HepG2 (cell line): Measurements from ENCODE around the gene AFAP1. TPM values are rescaled to one million over a fixed set of nuclear protein-coding genes. Genes with fewer than 3 reads are reported as not detected.

Experiments
- ATAC-seq: fragments of 200-7000 bp; cut with Tn5 transposase; 3 replicates; pipeline ENCODE4 v1.9.1; 2020; ENCODE audit warnings: mild to moderate bottlenecking, moderate library complexity
- BruUV-seq: library from RNA; stranded (reverse); fragments of 400-500 nt; replicated peaks from 2 replicates; lab custom pipeline; 2021; lab: Mats Ljungman, UMichigan
- CTCF ChIA-PET: fragments of 300-600 bp; formaldehyde crosslinking; extraction: SDS; loops from one replicate; lab custom pipeline; 2021; ENCODE audit warnings: low total read pairs, inconsistent platforms, low intra/inter-chr PET ratio; lab: Yijun Ruan, JAX
- POLR2A ChIA-PET: fragments of 350-600 bp; sonication (Branson Sonifier 250); formaldehyde crosslinking; loops from one replicate; lab custom pipeline; 2020; ENCODE audit warnings: antibody characterized with exemption, inconsistent platforms; lab: Yijun Ruan, JAX
- DNase-seq: peaks from one replicate; pipeline ENCODE4 v3.0.0-alpha.2; 2015; ENCODE audit warnings: low spot score
- FAIRE-seq: peaks from 3 replicates; lab custom pipeline; 2011; peaks lifted over from hg19 to GRCh38; lab: Jason Lieb, UNC
- H2AFZ ChIP-seq: one replicate; pipeline ENCODE4 v1.6.1; 2011; ENCODE audit warnings: low read length, inconsistent platforms
- H3K27ac ChIP-seq: fragments of 300-600 bp; 3 replicates; pipeline ENCODE4 v1.8.0; 2011; ENCODE audit warnings: mixed run types, mild to moderate bottlenecking, mixed read lengths, low read length, inconsistent platforms; ENCODE audit not compliant: insufficient read depth; ENCODE audit errors: extremely low read length
- H3K27me3 ChIP-seq, 2 experiments: fragments of 200-600 bp in 1 of 2; 2 replicates in 1 of 2; 3 replicates in 1 of 2; pipeline versions ENCODE4 v1.6.0 to v1.8.0; 2011; ENCODE audit warnings: low read length in 2 of 2, mild to moderate bottlenecking in 2 of 2, moderate library complexity in 2 of 2, inconsistent platforms in 1 of 2; ENCODE audit not compliant: insufficient read depth in 2 of 2, control insufficient read depth in 1 of 2
- H3K36me3 ChIP-seq, 2 experiments: fragments of 200-600 bp in 1 of 2; replicated peaks in 1 of 2; 2 replicates in 1 of 2; 3 replicates in 1 of 2; pipeline versions ENCODE4 v1.5.1 to v1.8.0; 2011; ENCODE audit warnings: low read length in 2 of 2, inconsistent platforms in 1 of 2; ENCODE audit not compliant: insufficient read depth in 2 of 2, control insufficient read depth in 1 of 2
- H3K4me1 ChIP-seq: 2 replicates; pipeline ENCODE4 v1.5.1; 2012; ENCODE audit warnings: low read length, inconsistent platforms; ENCODE audit not compliant: insufficient read depth
- H3K4me2 ChIP-seq: 2 replicates; pipeline ENCODE4 v1.6.0; 2011; ENCODE audit warnings: low read depth, low read length, inconsistent platforms
- H3K4me3 ChIP-seq, 3 experiments: fragments of 200-600 bp in 1 of 3; sonication (generic), shearing (Covaris generic) in 1 of 3; replicated peaks in 1 of 3; 2 replicates each; pipeline ENCODE4 v1.5.1; 2011 to 2016; ENCODE audit warnings: low read length in 3 of 3, inconsistent platforms in 2 of 3, low read depth in 2 of 3, mild to moderate bottlenecking in 2 of 3, control low read depth in 1 of 3, mixed read lengths in 1 of 3; ENCODE audit not compliant: insufficient read depth in 1 of 3
- H3K79me2 ChIP-seq: one replicate; pipeline ENCODE4 v1.6.1; 2011; ENCODE audit warnings: low read length, inconsistent platforms; ENCODE audit not compliant: insufficient read depth
- H3K9ac ChIP-seq: 2 replicates; pipeline ENCODE4 v1.6.0; 2011; ENCODE audit warnings: mild to moderate bottlenecking, low read depth, low read length, inconsistent platforms; ENCODE audit not compliant: insufficient read depth
- H3K9me3 ChIP-seq: 2 replicates; pipeline ENCODE4 v1.5.1; 2012; ENCODE audit warnings: mild to moderate bottlenecking, low read length
- H4K20me1 ChIP-seq: 2 replicates; pipeline ENCODE4 v1.6.0; 2011; ENCODE audit warnings: inconsistent platforms, mild to moderate bottlenecking, low read length, moderate library complexity; ENCODE audit not compliant: insufficient read depth
- FOXA1 ChIP-seq, 2 experiments: fragments of 450-650 bp in 1 of 2; sonication (generic) in 1 of 2; formaldehyde crosslinking in 1 of 2; IDR thresholded peaks; 2 replicates each; pipeline versions ENCODE4 v1.4.0 to v1.6.1; 2016 to 2020; ENCODE audit warnings: missing genetic modification reagents in 1 of 2
- HCFC1 ChIP-seq: fragments of 150-350 bp; IDR thresholded peaks from 2 replicates; pipeline ENCODE4 v1.6.1; 2014; ENCODE audit warnings: low read depth, low read length
- NCOA1 ChIP-seq: sonication (generic); formaldehyde crosslinking; IDR thresholded peaks from 2 replicates; pipeline ENCODE4 v1.9.0; 2021; ENCODE audit warnings: missing genetic modification reagents
- RAD51 ChIP-seq: fragments of 450-650 bp; IDR thresholded peaks from 2 replicates; pipeline ENCODE4 v1.6.1; 2016; ENCODE audit warnings: borderline replicate concordance
- SMARCE1 ChIP-seq: fragments of 450-650 bp; IDR thresholded peaks from 2 replicates; pipeline ENCODE4 v1.6.1; 2017; ENCODE audit warnings: borderline replicate concordance
- TOE1 ChIP-seq: sonication (generic); formaldehyde crosslinking; IDR thresholded peaks from 2 replicates; pipeline ENCODE4 v1.4.0; 2020; ENCODE audit warnings: mild to moderate bottlenecking, missing genetic modification reagents
- ZBTB34 ChIP-seq: sonication (generic); formaldehyde crosslinking; IDR thresholded peaks from 2 replicates; pipeline ENCODE4 v1.8.0; 2022; ENCODE audit warnings: mild to moderate bottlenecking, missing genetic modification reagents
- ZFP91 ChIP-seq: sonication (generic); formaldehyde crosslinking; IDR thresholded peaks from 2 replicates; pipeline ENCODE4 v1.9.0; 2022; ENCODE audit warnings: missing genetic modification reagents, mild to moderate bottlenecking, borderline replicate concordance
- ZNF784 ChIP-seq: sonication (generic); formaldehyde crosslinking; IDR thresholded peaks from 2 replicates; pipeline ENCODE4 v1.5.1; 2020; ENCODE audit warnings: missing genetic modification reagents, mild to moderate bottlenecking, borderline replicate concordance
- WGBS: methylation state at CpG from one replicate; pipeline ENCODE4 v1.1.6; 2017; ENCODE audit warnings: low lambda C conversion rate; 5-methylcytosine and 5-hydroxymethylcytosine counted together
- in situ Hi-C: cut with HindIII; loops from 2 replicates; pipeline ENCODE4 v1.10.0; 2017; ENCODE audit warnings: low pct_unique_long_range_greater_than_20kb; ENCODE audit not compliant: extremely low pct_ligation_motif_present
- intact Hi-C: fragments of 100-400 bp; cut with micrococcal nuclease; formaldehyde crosslinking; loops from one replicate; pipeline ENCODE4 v1.10.0; 2022; ENCODE audit not compliant: unreplicated experiment
- polyA plus RNA-seq, 8 experiments: library from polyadenylated mRNA; depleted of rRNA in 3 of 8; stranded (reverse) in 7 of 8; unstranded in 1 of 8; fragments of >200 nt; fragmentation: Illumina TruSeq in 4 of 8; extraction: Trizol in 4 of 8; gene quantifications; 2 replicates each; pipeline versions ENCODE4 v1.2.1 to v1.2.3, GENCODE V29; 2011 to 2016; ENCODE audit warnings: low read depth in 4 of 8, missing spikeins in 1 of 8, mixed read lengths in 1 of 8; ENCODE audit not compliant: insufficient read depth in 1 of 8
- total RNA-seq, 5 experiments: library from RNA; depleted of rRNA; stranded (reverse); fragments of >200 nt; fragmentation: Illumina TruSeq; extraction: Trizol; gene quantifications; 2 replicates each; pipeline ENCODE4 v1.2.3, GENCODE V29; 2016; ENCODE audit warnings: low read depth in 1 of 5
- TF ChIP-seq, protein P1 (sequence below): sonication (generic); formaldehyde crosslinking; IDR thresholded peaks from 2 replicates; pipeline ENCODE4 v1.5.0; 2020; ENCODE audit warnings: mild to moderate bottlenecking, missing genetic modification reagents, borderline replicate concordance

Gene AFAP1
- total and polyA plus RNA-seq, 2 of the 13 experiments (the other 11 are each of a cell fraction or from before 2014, with no cell fraction given): 2.5 TPM

DNA sequence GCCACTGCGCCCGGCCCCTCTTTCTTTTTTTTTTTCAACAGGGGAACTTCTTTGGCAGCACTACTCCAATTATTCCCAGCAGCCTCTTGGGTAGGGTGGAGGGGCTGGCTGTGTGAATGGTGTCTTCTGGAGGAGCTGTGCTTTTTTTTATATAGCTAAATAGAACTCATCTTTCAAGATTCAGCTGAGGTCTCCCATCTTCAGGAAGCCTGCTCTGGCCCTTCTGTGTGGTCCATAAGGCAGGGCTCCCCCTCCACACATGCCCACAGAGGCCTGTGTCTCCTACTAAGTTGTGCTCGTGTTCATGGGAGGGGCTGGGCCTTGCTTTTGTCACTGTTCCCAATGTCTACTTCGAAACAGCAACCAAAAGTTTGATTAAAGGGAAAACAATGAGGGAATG is 116.8 kb downstream of the AFAP1 start (continued):
- TF ChIP-seq NCOA1: no peak
- no peak for TF ChIP-seq HCFC1
- no peak for TF ChIP-seq ZFP91 (CRISPR knock-in tag)
- TF ChIP-seq SMARCE1: no peak

DNA sequence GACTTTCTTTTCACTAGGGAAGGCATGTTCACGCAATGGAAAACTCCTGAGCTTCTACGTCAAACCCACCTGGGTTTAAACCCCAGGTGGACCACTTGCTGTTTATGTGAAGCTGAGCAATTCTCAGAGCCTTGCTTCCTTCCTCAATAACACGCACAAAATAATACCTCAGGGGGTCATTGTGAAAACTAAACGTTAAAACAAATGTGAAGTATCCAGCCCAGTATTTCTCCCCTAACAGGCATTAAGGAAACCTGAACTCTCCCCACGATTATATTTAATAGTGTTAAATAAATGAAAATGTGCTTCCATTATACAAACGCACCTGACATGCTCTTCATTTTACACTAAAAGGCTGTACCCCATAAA is 117.5 kb downstream of the AFAP1 start:
- ChIA-PET CTCF (no interaction called here), POLR2A (no interaction called here)
- Histone ChIP-seq H3K9me3 (no peaks in the 10 kb centered on the region), H3K36me3 (peaks cover 2 to 3% of the 10 kb centered on the region in 2 experiments; a peak in 3 of 5 replicates), H3K4me2 (no peak overlapping the region), H3K4me3 (no peak overlapping the region), H3K79me2 (no peaks in the 10 kb centered on the region), H2AFZ (no peak overlapping the region), H3K27ac (no peak overlapping the region), H3K9ac (no peak overlapping the region), H3K4me1 (peaks cover 35% of the 10 kb centered on the region), H3K27me3 (no peaks in the 10 kb centered on the region), H4K20me1 (no peaks in the 10 kb centered on the region)
- intact Hi-C loops: no loop called here
- no peak for DNase-seq
- ATAC-seq: no peak
- in situ Hi-C loops: no loop called here
- no peak for FAIRE-seq
- WGBS: 96% methylated on average over 6 of the region's 6 CpGs
- BruUV-seq: no TSS peak
- TF ChIP-seq, protein P1, sequence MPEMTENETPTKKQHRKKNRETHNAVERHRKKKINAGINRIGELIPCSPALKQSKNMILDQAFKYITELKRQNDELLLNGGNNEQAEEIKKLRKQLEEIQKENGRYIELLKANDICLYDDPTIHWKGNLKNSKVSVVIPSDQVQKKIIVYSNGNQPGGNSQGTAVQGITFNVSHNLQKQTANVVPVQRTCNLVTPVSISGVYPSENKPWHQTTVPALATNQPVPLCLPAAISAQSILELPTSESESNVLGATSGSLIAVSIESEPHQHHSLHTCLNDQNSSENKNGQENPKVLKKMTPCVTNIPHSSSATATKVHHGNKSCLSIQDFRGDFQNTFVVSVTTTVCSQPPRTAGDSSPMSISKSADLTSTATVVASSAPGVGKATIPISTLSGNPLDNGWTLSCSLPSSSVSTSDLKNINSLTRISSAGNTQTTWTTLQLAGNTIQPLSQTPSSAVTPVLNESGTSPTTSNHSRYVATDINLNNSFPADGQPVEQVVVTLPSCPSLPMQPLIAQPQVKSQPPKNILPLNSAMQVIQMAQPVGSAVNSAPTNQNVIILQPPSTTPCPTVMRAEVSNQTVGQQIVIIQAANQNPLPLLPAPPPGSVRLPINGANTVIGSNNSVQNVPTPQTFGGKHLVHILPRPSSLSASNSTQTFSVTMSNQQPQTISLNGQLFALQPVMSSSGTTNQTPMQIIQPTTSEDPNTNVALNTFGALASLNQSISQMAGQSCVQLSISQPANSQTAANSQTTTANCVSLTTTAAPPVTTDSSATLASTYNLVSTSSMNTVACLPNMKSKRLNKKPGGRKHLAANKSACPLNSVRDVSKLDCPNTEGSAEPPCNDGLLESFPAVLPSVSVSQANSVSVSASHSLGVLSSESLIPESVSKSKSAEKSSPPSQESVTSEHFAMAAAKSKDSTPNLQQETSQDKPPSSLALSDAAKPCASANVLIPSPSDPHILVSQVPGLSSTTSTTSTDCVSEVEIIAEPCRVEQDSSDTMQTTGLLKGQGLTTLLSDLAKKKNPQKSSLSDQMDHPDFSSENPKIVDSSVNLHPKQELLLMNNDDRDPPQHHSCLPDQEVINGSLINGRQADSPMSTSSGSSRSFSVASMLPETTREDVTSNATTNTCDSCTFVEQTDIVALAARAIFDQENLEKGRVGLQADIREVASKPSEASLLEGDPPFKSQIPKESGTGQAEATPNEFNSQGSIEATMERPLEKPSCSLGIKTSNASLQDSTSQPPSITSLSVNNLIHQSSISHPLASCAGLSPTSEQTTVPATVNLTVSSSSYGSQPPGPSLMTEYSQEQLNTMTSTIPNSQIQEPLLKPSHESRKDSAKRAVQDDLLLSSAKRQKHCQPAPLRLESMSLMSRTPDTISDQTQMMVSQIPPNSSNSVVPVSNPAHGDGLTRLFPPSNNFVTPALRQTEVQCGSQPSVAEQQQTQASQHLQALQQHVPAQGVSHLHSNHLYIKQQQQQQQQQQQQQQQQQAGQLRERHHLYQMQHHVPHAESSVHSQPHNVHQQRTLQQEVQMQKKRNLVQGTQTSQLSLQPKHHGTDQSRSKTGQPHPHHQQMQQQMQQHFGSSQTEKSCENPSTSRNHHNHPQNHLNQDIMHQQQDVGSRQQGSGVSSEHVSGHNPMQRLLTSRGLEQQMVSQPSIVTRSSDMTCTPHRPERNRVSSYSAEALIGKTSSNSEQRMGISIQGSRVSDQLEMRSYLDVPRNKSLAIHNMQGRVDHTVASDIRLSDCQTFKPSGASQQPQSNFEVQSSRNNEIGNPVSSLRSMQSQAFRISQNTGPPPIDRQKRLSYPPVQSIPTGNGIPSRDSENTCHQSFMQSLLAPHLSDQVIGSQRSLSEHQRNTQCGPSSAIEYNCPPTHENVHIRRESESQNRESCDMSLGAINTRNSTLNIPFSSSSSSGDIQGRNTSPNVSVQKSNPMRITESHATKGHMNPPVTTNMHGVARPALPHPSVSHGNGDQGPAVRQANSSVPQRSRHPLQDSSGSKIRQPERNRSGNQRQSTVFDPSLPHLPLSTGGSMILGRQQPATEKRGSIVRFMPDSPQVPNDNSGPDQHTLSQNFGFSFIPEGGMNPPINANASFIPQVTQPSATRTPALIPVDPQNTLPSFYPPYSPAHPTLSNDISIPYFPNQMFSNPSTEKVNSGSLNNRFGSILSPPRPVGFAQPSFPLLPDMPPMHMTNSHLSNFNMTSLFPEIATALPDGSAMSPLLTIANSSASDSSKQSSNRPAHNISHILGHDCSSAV (CRISPR knock-in tag): no peak
- TF ChIP-seq RAD51 (no peak), ZNF784 (no peak), TOE1 (CRISPR knock-in tag) (no peak), ZBTB34 (CRISPR knock-in tag) (no peak), FOXA1 (IDR thresholded peaks at IDR 0.05) (no peak), FOXA1 (CRISPR knock-in tag; IDR thresholded peaks at IDR 0.05) (no peak)
